ENCODE measurements around the gene GDF9. TPM values are rescaled to one million over a fixed set of nuclear protein-coding genes. Genes with fewer than 3 reads are reported as not detected.

The GDF9 gene
- total RNA-seq, 1 experiment from 2014 or later = 0.49 TPM

- DNase-seq (ENCODE audit: low read depth, low spot score) (no peak), ATAC-seq (no peak)
- Histone ChIP-seq H3K27me3 (ENCODE audit: insufficient read depth, low read length) (no peaks in the 10 kb centered on the region), H3K36me3 (ENCODE audit: control insufficient read depth in 1 of 2, insufficient read depth in 2 of 2, low read length in 2 of 2) (no peaks in the 10 kb centered on the region), H3K9me3 (ENCODE audit: control insufficient read depth in 1 of 2, insufficient read depth in 1 of 2, low read depth in 1 of 2, low read length in 2 of 2) (no peaks in the 10 kb centered on the region), H3K9ac (ENCODE audit: low read length) (no peak overlapping the region), H3K9me2 (ENCODE audit: insufficient read depth) (no peaks in the 10 kb centered on the region), H2AFZ (ENCODE audit: low read depth, low read length, poor library complexity, severe bottlenecking) (no peak overlapping the region), H3K79me2 (ENCODE audit: insufficient read depth, low read length) (no peaks in the 10 kb centered on the region), H3K27ac (ENCODE audit: low read depth, low read length) (no peak overlapping the region), H3K4me3 (replicated peaks in 1 of 2; ENCODE audit: low read depth in 1 of 2, low read length in 2 of 2) (no peak overlapping the region), H3K4me2 (ENCODE audit: low read length) (no peak overlapping the region), H4K20me1 (ENCODE audit: insufficient read depth) (no peaks in the 10 kb centered on the region), H3K4me1 (ENCODE audit: control insufficient read depth in 1 of 2, insufficient read depth in 2 of 2, low read length in 2 of 2) (no peaks in the 10 kb centered on the region)
- no TSS peak for BruUV-seq (replicated peaks)
- intact Hi-C loops (cut with micrococcal nuclease) = no loop called here
- RAD21 ChIA-PET (ENCODE audit: low non-redundant PET in 1 of 2, low total read pairs in 2 of 2, uncharacterized antibody in 2 of 2, unreplicated experiment in 2 of 2) = no interaction called here
- TF ChIP-seq ZBTB33 (IDR thresholded peaks at IDR 0.05; ENCODE audit: extremely low read depth, insufficient replicate concordance, low read length) (no peak), TCF7L2 (IDR thresholded peaks at IDR 0.05; ENCODE audit: borderline replicate concordance, extremely low read depth, insufficient read depth, insufficient read length) (no peak)
- CTCF ChIA-PET = interaction anchor here (1.1 kb wide), 1 partner anchor 11 kb away, joined by 3 read pairs; no protein-coding TSS in a partner anchor
- POLR2A ChIA-PET = no interaction called here
Measured at GRCh38 chr5:132853323-132853722, 12.9 kb downstream of the GDF9 start.

GRCh38 chr5:132850066-132850465, 16.2 kb downstream of the GDF9 start:
- no TSS peak for BruUV-seq (replicated peaks)
- Histone ChIP-seq H3K36me3 (ENCODE audit: control insufficient read depth in 1 of 2, insufficient read depth in 2 of 2, low read length in 2 of 2) (no peaks in the 10 kb centered on the region), H2AFZ (ENCODE audit: low read depth, low read length, poor library complexity, severe bottlenecking) (no peak overlapping the region), H3K27me3 (ENCODE audit: insufficient read depth, low read length) (no peaks in the 10 kb centered on the region), H3K4me3 (replicated peaks in 1 of 2; ENCODE audit: low read depth in 1 of 2, low read length in 2 of 2) (no peak overlapping the region), H3K9me2 (ENCODE audit: insufficient read depth) (no peaks in the 10 kb centered on the region), H3K9me3 (ENCODE audit: control insufficient read depth in 1 of 2, insufficient read depth in 1 of 2, low read depth in 1 of 2, low read length in 2 of 2) (no peaks in the 10 kb centered on the region), H3K4me1 (ENCODE audit: control insufficient read depth in 1 of 2, insufficient read depth in 2 of 2, low read length in 2 of 2) (no peaks in the 10 kb centered on the region), H3K4me2 (ENCODE audit: low read length) (no peak overlapping the region), H3K9ac (ENCODE audit: low read length) (no peak overlapping the region), H3K27ac (ENCODE audit: low read depth, low read length) (no peak overlapping the region), H4K20me1 (ENCODE audit: insufficient read depth) (no peaks in the 10 kb centered on the region), H3K79me2 (ENCODE audit: insufficient read depth, low read length) (no peaks in the 10 kb centered on the region)
- RAD21 ChIA-PET (ENCODE audit: low non-redundant PET in 1 of 2, low total read pairs in 2 of 2, uncharacterized antibody in 2 of 2, unreplicated experiment in 2 of 2) = no interaction called here
- POLR2A ChIA-PET = no interaction called here
- CTCF ChIA-PET = interaction anchor here (1.3 kb wide), 1 partner anchor 30 kb away, joined by 3 read pairs; no protein-coding TSS in a partner anchor
- DNase-seq (ENCODE audit: low read depth, low spot score) (no peak), ATAC-seq (no peak)
- intact Hi-C loops (cut with micrococcal nuclease) = no loop called here
- TF ChIP-seq POLR2AphosphoS5 (IDR thresholded peaks at IDR 0.05; ENCODE audit: low read depth, low read length) = no peak
- TF ChIP-seq TCF7L2 (IDR thresholded peaks at IDR 0.05; ENCODE audit: borderline replicate concordance, extremely low read depth, insufficient read depth, insufficient read length) = no peak
- TF ChIP-seq ZNF274 (IDR thresholded peaks at IDR 0.05; ENCODE audit: low read depth, low read length) = no peak
- no peak for TF ChIP-seq POLR2A (IDR thresholded peaks at IDR 0.05; ENCODE audit: borderline replicate concordance, extremely low read depth, insufficient read depth, insufficient read length)
- TF ChIP-seq CBX3 (IDR thresholded peaks at IDR 0.05; ENCODE audit: low read depth) = no peak
- TF ChIP-seq SP1 (IDR thresholded peaks at IDR 0.05; ENCODE audit: low read depth) = no peak
- TF ChIP-seq ATF3 (IDR thresholded peaks at IDR 0.05) = no peak
- TF ChIP-seq CTCF (IDR thresholded peaks at IDR 0.05 in 2 of 3, conservative IDR thresholded peaks at IDR 0.05 in 1 of 3; ENCODE audit: borderline replicate concordance in 1 of 3, insufficient read depth in 1 of 3, low read depth in 2 of 3, low read length in 2 of 3) = no peak
- TF ChIP-seq JUND (IDR thresholded peaks at IDR 0.05) = no peak
- no peak for TF ChIP-seq EGR1 (IDR thresholded peaks at IDR 0.05; ENCODE audit: low read depth)
- TF ChIP-seq ELF1 (IDR thresholded peaks at IDR 0.05; ENCODE audit: borderline replicate concordance, low read depth) = no peak
- TF ChIP-seq MAX (IDR thresholded peaks at IDR 0.05) = no peak
- TF ChIP-seq RAD21 (IDR thresholded peaks at IDR 0.05; ENCODE audit: low read depth) = no peak
- no peak for TF ChIP-seq EZH2 (IDR thresholded peaks at IDR 0.05)
- TF ChIP-seq CEBPB (IDR thresholded peaks at IDR 0.05; ENCODE audit: low read depth) = no peak

All from HCT116 (cell line).